GM23338 (cell line): ENCODE data around the gene GPR162. TPM values are rescaled to one million over a fixed set of nuclear protein-coding genes. Genes with fewer than 3 reads are reported as not detected.

Source experiments
- ATAC-seq: fragments of 200-7000 bp; cut with Tn5 transposase; 3 replicates; pipeline ENCODE4 v1.9.1; 2020
- DNase-seq: peaks from one replicate; pipeline ENCODE4 v3.0.0-alpha.2; 2015; ENCODE audit warnings: low spot score
- H2AFZ ChIP-seq: fragments of 200-600 bp; sonication (generic); 2 replicates; pipeline ENCODE4 v1.8.0; 2016; ENCODE audit warnings: antibody characterized with exemption, mild to moderate bottlenecking, moderate library complexity
- H3F3A ChIP-seq: fragments of 200-600 bp; sonication (generic); replicated peaks from 2 replicates; pipeline ENCODE4 v1.8.0; 2017; ENCODE audit warnings: antibody characterized with exemption, mixed run types, low read depth
- H3K27ac ChIP-seq: fragments of 200-600 bp; sonication (generic); 2 replicates; pipeline ENCODE4 v1.6.1; 2016; ENCODE audit warnings: low read depth
- H3K27me3 ChIP-seq: fragments of 200-600 bp; sonication (generic); 2 replicates; pipeline ENCODE4 v1.8.0; 2016; ENCODE audit warnings: mild to moderate bottlenecking, mixed run types, moderate library complexity; ENCODE audit not compliant: insufficient read depth
- H3K36me3 ChIP-seq: fragments of 200-600 bp; sonication (generic); 2 replicates; pipeline ENCODE4 v1.8.0; 2016; ENCODE audit warnings: mild to moderate bottlenecking; ENCODE audit not compliant: insufficient read depth
- H3K4me1 ChIP-seq: fragments of 200-600 bp; sonication (generic); 2 replicates; pipeline ENCODE4 v1.8.0; 2016; ENCODE audit warnings: mild to moderate bottlenecking, moderate library complexity; ENCODE audit not compliant: insufficient read depth
- H3K4me2 ChIP-seq: fragments of 200-600 bp; sonication (generic); 2 replicates; pipeline ENCODE4 v1.7.1; 2017; ENCODE audit warnings: mixed run types
- H3K4me3 ChIP-seq: fragments of 200-600 bp; sonication (generic); 2 replicates; pipeline ENCODE4 v1.6.1; 2016; ENCODE audit warnings: mixed run types
- H3K79me2 ChIP-seq: fragments of 200-600 bp; sonication (generic); replicated peaks from 2 replicates; pipeline ENCODE4 v1.8.0; 2017; ENCODE audit warnings: mild to moderate bottlenecking; ENCODE audit not compliant: insufficient read depth
- H3K9me2 ChIP-seq: fragments of 200-600 bp; sonication (generic); 2 replicates; pipeline ENCODE4 v1.8.0; 2017; ENCODE audit not compliant: insufficient read depth
- H4K20me1 ChIP-seq: fragments of 200-600 bp; sonication (generic); replicated peaks from 2 replicates; pipeline ENCODE4 v1.8.0; 2017; ENCODE audit warnings: mild to moderate bottlenecking; ENCODE audit not compliant: insufficient read depth
- H3K27ac Mint-ChIP-seq: 2 replicates; pipeline ENCODE4 v1.8.0; 2020; ENCODE audit warnings: inconsistent platforms, mild to moderate bottlenecking, moderate library complexity, mixed read lengths
- H3K27me3 Mint-ChIP-seq: 3 replicates; pipeline ENCODE4 v1.8.0; 2022; ENCODE audit warnings: low read depth, mild to moderate bottlenecking, moderate library complexity, mixed read lengths, inconsistent platforms; ENCODE audit not compliant: insufficient read depth, poor library complexity
- H3K36me3 Mint-ChIP-seq: 3 replicates; pipeline ENCODE4 v1.8.0; 2021; ENCODE audit warnings: low read depth, mild to moderate bottlenecking, inconsistent platforms, moderate library complexity, mixed read lengths
- H3K4me1 Mint-ChIP-seq: 3 replicates; pipeline ENCODE4 v1.8.0; 2020; ENCODE audit warnings: mild to moderate bottlenecking, inconsistent platforms, mixed read lengths
- H3K4me3 Mint-ChIP-seq: 3 replicates; pipeline ENCODE4 v1.8.0; 2021; ENCODE audit warnings: moderate library complexity, mild to moderate bottlenecking, inconsistent platforms, mixed read lengths
- H3K9me3 Mint-ChIP-seq: 3 replicates; pipeline ENCODE4 v1.8.0; 2020; ENCODE audit warnings: moderate library complexity, mild to moderate bottlenecking, inconsistent platforms, mixed read lengths
- EZH2phosphoT487 ChIP-seq: fragments of 200-600 bp; sonication (generic); IDR thresholded peaks from one replicate; pipeline ENCODE4 v1.8.1; 2018; ENCODE audit warnings: antibody characterized with exemption; ENCODE audit not compliant: unreplicated experiment
- POLR2AphosphoS5 ChIP-seq: IDR thresholded peaks from 2 replicates; pipeline ENCODE4 v1.6.1; 2016; ENCODE audit warnings: antibody characterized with exemption, low read depth
- REST ChIP-seq: IDR thresholded peaks from one replicate; pipeline ENCODE4 v1.6.1; 2018; ENCODE audit warnings: antibody characterized with exemption; ENCODE audit not compliant: unreplicated experiment
- polyA plus RNA-seq: library from polyadenylated mRNA; unstranded; fragments of >200 nt; fragmentation: Nextera tagmentation; extraction: Ambion mirVana; gene quantifications from 2 replicates; pipeline ENCODE4 v1.2.1, GENCODE V29; 2016
- total RNA-seq: library from RNA; depleted of rRNA; stranded (reverse); fragments of >200 nt; shearing (Covaris generic); gene quantifications from 2 replicates; pipeline ENCODE4 v1.2.3, GENCODE V29; 2014
- TF ChIP-seq, protein P1 (sequence below), 2 experiments: fragments of 200-600 bp in 1 of 2; sonication (generic) in 1 of 2; conservative IDR thresholded peaks; 2 replicates each; pipeline versions ENCODE4 v1.5.1 to v1.6.1; 2016 to 2017; ENCODE audit warnings: antibody characterized with exemption in 2 of 2, low read depth in 2 of 2, mild to moderate bottlenecking in 2 of 2, moderate library complexity in 1 of 2

Gene GPR162
- total and polyA plus RNA-seq, 2 experiments from 2014 or later, result 4.7 to 5.0 TPM

GRCh38 chr12:6824901-6825381 lies 3.3 kb downstream of the GPR162 start:
- H3K27me3 ChIP-seq, result peaks cover 53% of the 10 kb centered on the region

DNA sequence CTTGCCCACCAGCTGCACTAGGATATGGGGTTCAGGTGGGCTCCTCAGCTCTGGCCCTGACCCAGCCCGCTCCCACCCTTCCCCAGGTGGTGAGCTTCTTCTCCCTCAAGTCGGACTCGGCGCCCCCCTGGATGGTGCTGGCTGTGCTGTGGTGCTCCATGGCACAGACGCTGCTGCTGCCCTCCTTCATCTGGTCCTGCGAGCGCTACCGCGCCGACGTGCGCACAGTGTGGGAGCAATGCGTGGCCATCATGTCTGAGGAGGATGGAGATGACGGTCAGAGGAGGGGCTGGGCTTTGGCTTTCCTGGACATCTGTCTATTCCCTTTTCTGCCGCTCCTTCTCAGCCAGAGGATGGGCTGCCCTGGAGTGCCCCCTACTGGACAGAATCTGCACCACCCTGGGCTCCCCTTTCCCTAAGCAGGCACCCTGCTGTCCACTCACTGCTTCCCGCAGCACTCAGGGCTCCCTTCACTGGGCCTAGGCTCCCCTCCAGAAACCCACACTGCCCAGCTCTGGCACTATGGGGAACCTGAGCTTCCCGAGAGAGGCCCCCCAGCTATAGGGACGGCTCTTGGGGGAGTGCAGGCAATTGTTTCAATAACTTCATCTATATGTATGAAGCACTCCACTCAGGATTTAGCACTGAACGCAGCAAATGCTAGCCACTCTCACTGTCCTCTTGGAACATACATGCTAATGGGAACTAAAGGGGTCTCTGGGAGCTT lies 3.9 kb downstream of the GPR162 start:
- Mint-ChIP-seq H3K4me1 (peaks cover 57% of the 10 kb centered on the region), H3K27me3 (peaks cover 30% of the 10 kb centered on the region), H3K9me3 (no peaks in the 10 kb centered on the region), H3K36me3 (peaks cover 14% of the 10 kb centered on the region), H3K4me3 (peak overlapping the region; percentile 66), H3K27ac (no peak overlapping the region)
- Histone ChIP-seq H3K79me2 (peaks cover 9% of the 10 kb centered on the region), H2AFZ (no peak overlapping the region), H3K27ac (no peak overlapping the region), H3K9me2 (no peaks in the 10 kb centered on the region), H3K4me3 (peak overlapping the region; percentile 63), H3K36me3 (no peaks in the 10 kb centered on the region), H3F3A (peaks cover 17% of the 10 kb centered on the region), H3K4me1 (peaks cover 45% of the 10 kb centered on the region), H4K20me1 (no peaks in the 10 kb centered on the region), H3K27me3 (peaks cover 46% of the 10 kb centered on the region), H3K4me2 (peak overlapping the region; percentile 88)
- peak; percentile 27 for ATAC-seq
- peak; percentile 91 for DNase-seq
- TF ChIP-seq EZH2phosphoT487, result no peak
- TF ChIP-seq, protein P1, sequence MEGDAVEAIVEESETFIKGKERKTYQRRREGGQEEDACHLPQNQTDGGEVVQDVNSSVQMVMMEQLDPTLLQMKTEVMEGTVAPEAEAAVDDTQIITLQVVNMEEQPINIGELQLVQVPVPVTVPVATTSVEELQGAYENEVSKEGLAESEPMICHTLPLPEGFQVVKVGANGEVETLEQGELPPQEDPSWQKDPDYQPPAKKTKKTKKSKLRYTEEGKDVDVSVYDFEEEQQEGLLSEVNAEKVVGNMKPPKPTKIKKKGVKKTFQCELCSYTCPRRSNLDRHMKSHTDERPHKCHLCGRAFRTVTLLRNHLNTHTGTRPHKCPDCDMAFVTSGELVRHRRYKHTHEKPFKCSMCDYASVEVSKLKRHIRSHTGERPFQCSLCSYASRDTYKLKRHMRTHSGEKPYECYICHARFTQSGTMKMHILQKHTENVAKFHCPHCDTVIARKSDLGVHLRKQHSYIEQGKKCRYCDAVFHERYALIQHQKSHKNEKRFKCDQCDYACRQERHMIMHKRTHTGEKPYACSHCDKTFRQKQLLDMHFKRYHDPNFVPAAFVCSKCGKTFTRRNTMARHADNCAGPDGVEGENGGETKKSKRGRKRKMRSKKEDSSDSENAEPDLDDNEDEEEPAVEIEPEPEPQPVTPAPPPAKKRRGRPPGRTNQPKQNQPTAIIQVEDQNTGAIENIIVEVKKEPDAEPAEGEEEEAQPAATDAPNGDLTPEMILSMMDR (conservative IDR thresholded peaks at IDR 0.05; ENCODE audit: low read depth in 2 of 2), result peak; percentile 86 to 94

More at GRCh38 chr12:6824901-6825381, 3.3 kb downstream of the GPR162 start:
- Histone ChIP-seq H4K20me1 (no peaks in the 10 kb centered on the region), H3K79me2 (peaks cover 5% of the 10 kb centered on the region), H3K36me3 (no peaks in the 10 kb centered on the region), H3K4me2 (peak overlapping the region; percentile 88), H3K4me1 (peaks cover 47% of the 10 kb centered on the region), H3K4me3 (peak overlapping the region; percentile 63), H3K27ac (no peak overlapping the region), H3K9me2 (no peaks in the 10 kb centered on the region), H3F3A (peaks cover 20% of the 10 kb centered on the region), H2AFZ (no peak overlapping the region)
- DNase-seq, result no peak
- H3K4me3 Mint-ChIP-seq, result peak overlapping the region; percentile 66
- ATAC-seq, result no peak
- H3K36me3 Mint-ChIP-seq, result peaks cover 9% of the 10 kb centered on the region; the same call in 2 of the 3 replicates
- peaks cover 31% of the 10 kb centered on the region for H3K27me3 Mint-ChIP-seq
- TF ChIP-seq REST (no peak), POLR2AphosphoS5 (peak; percentile 15; the same call in 1 of the 2 replicates)
- no peaks in the 10 kb centered on the region for H3K9me3 Mint-ChIP-seq
- no peak overlapping the region for H3K27ac Mint-ChIP-seq
- H3K4me1 Mint-ChIP-seq, result peaks cover 59% of the 10 kb centered on the region
